ENCODE measurements around the gene NGB. TPM values are rescaled to one million over a fixed set of nuclear protein-coding genes. Genes with fewer than 3 reads are reported as not detected.

NGB gene
- total RNA-seq, 1 donor from 2014 or later: not detected

- H3K27ac Mint-ChIP-seq: no peak overlapping the region
- no peaks in the 10 kb centered on the region for H3K36me3 Mint-ChIP-seq
- H3K4me3 Mint-ChIP-seq: no peak overlapping the region
- H3K4me1 Mint-ChIP-seq (ENCODE audit: unreplicated experiment): no peaks in the 10 kb centered on the region
- H3K27me3 Mint-ChIP-seq: peaks cover 49% of the 10 kb centered on the region
- DNase-seq (ENCODE audit: extremely low spot score, unreplicated experiment): no peak
- H3K9me3 Mint-ChIP-seq: peaks cover 5% of the 10 kb centered on the region
- TF ChIP-seq CTCF (conservative IDR thresholded peaks at IDR 0.05): no peak
These were observed 6.4 kb downstream of the NGB start for GRCh38 chr14:77264466-77265186.

- no peaks in the 10 kb centered on the region for H3K36me3 Mint-ChIP-seq
- H3K4me1 Mint-ChIP-seq (ENCODE audit: unreplicated experiment): no peaks in the 10 kb centered on the region
- H3K27ac Mint-ChIP-seq: no peak overlapping the region
- no peaks in the 10 kb centered on the region for H3K9me3 Mint-ChIP-seq
- no peak overlapping the region for H3K4me3 Mint-ChIP-seq
- no peak for DNase-seq (ENCODE audit: extremely low spot score, unreplicated experiment)
- H3K27me3 Mint-ChIP-seq: peaks cover 33% of the 10 kb centered on the region
- TF ChIP-seq CTCF (conservative IDR thresholded peaks at IDR 0.05): no peak
These were observed 10.4 kb downstream of the NGB start for GRCh38 chr14:77260631-77261030.

GRCh38 chr14:77260199-77260598 is 10.8 kb downstream of the NGB start:
- Mint-ChIP-seq H3K9me3 (no peaks in the 10 kb centered on the region), H3K27ac (no peak overlapping the region), H3K36me3 (no peaks in the 10 kb centered on the region), H3K4me3 (no peak overlapping the region), H3K27me3 (peaks cover 35% of the 10 kb centered on the region), H3K4me1 (ENCODE audit: unreplicated experiment) (no peaks in the 10 kb centered on the region)
- DNase-seq (ENCODE audit: extremely low spot score, unreplicated experiment): no peak
- TF ChIP-seq CTCF (conservative IDR thresholded peaks at IDR 0.05): no peak

- Mint-ChIP-seq H3K4me1 (ENCODE audit: unreplicated experiment) (no peaks in the 10 kb centered on the region), H3K4me3 (no peak overlapping the region), H3K27me3 (peaks cover 29% of the 10 kb centered on the region), H3K36me3 (no peaks in the 10 kb centered on the region), H3K9me3 (no peaks in the 10 kb centered on the region), H3K27ac (no peak overlapping the region)
- TF ChIP-seq CTCF (conservative IDR thresholded peaks at IDR 0.05): no peak
- no peak for DNase-seq (ENCODE audit: extremely low spot score, unreplicated experiment)
These were observed 11.8 kb downstream of the NGB start for GRCh38 chr14:77259025-77259715.

- TF ChIP-seq CTCF (conservative IDR thresholded peaks at IDR 0.05): no peak
- H3K4me1 Mint-ChIP-seq (ENCODE audit: unreplicated experiment): no peaks in the 10 kb centered on the region
- H3K36me3 Mint-ChIP-seq: no peaks in the 10 kb centered on the region
- H3K4me3 Mint-ChIP-seq: no peak overlapping the region
- no peaks in the 10 kb centered on the region for H3K9me3 Mint-ChIP-seq
- no peak for DNase-seq (ENCODE audit: extremely low spot score, unreplicated experiment)
- peaks cover 26% of the 10 kb centered on the region for H3K27me3 Mint-ChIP-seq
- H3K27ac Mint-ChIP-seq: no peak overlapping the region
These were observed 12.4 kb downstream of the NGB start for GRCh38 chr14:77258566-77258965.

Measured in type B pancreatic cell (in vitro differentiated cells).